ACC112 (cell line): Measurements from ENCODE around the gene ELP4.

Source experiments
- H2AFZ ChIP-seq: fragments of 200-600 bp; sonication (generic); one replicate; pipeline ENCODE4 v1.6.0; 2017; ENCODE audit warnings: antibody characterized with exemption, low read length; ENCODE audit not compliant: unreplicated experiment
- H3K27ac ChIP-seq: fragments of 200-600 bp; sonication (generic); 2 replicates; pipeline ENCODE4 v1.5.1; 2014; ENCODE audit warnings: low read depth, mild to moderate bottlenecking, antibody characterized with exemption, low read length, moderate library complexity
- H3K27me3 ChIP-seq: fragments of 200-600 bp; sonication (generic); 2 replicates; pipeline ENCODE4 v1.6.1; 2014; ENCODE audit warnings: mild to moderate bottlenecking, antibody characterized with exemption, low read length, moderate library complexity, mixed read lengths; ENCODE audit not compliant: insufficient read depth
- H3K36me3 ChIP-seq: fragments of 200-600 bp; sonication (generic); 2 replicates; pipeline ENCODE4 v1.6.1; 2016; ENCODE audit warnings: mild to moderate bottlenecking, antibody characterized with exemption, low read length, moderate library complexity, mixed read lengths; ENCODE audit not compliant: insufficient read depth
- H3K4me1 ChIP-seq: fragments of 200-600 bp; sonication (generic); one replicate; pipeline ENCODE4 v1.6.1; 2016; ENCODE audit warnings: low read length, mixed read lengths; ENCODE audit not compliant: insufficient read depth, unreplicated experiment, control insufficient read depth
- H3K4me3 ChIP-seq: fragments of 200-600 bp; sonication (generic); 2 replicates; pipeline ENCODE4 v1.5.1; 2014; ENCODE audit warnings: mild to moderate bottlenecking, low read depth, low read length
- H3K79me2 ChIP-seq: fragments of 200-600 bp; sonication (generic); one replicate; pipeline ENCODE4 v1.6.0; 2016; ENCODE audit warnings: low read length; ENCODE audit not compliant: control insufficient read depth, unreplicated experiment, insufficient read depth

The ELP4 gene

DNA sequence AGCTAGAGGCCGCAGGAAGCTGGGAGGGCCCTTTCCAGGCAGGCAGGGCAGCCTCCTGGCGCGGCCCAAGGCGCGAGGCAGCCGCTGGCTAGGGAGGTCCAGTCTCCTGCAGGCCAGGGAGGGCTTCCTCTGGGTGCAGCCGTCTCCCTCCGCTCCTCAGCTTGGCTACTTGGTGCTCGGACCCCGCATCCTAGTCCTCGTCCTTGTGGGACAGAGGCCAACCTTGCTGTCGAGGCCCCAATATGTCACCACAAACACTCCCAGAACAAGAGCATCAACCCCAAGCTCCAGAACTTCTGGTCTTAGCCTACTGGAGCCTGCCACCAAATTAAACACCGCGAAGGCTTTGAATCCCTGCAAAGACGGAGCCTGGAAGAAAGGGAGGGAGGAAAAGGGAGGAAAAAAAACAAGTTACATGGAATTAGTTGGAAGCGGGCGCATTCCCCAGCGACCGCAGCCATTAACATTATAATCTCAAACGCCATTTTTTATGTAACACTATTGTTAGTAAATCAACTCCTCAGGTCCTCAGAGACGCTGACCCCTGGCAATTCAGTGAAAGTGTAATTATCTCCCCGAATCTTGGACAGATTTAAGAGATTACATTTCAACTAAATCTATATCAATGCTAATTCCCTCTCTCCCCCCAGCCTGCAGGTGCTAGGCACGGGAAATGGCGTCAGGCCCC is 314.2 kb downstream of the ELP4 start:
- H3K4me1 ChIP-seq = no peaks in the 10 kb centered on the region
- H3K27me3 ChIP-seq = peaks cover 99% of the 10 kb centered on the region
- no peaks in the 10 kb centered on the region for H3K36me3 ChIP-seq
- no peaks in the 10 kb centered on the region for H3K79me2 ChIP-seq
- no peak overlapping the region for H3K4me3 ChIP-seq
- no peak overlapping the region for H3K27ac ChIP-seq
- H2AFZ ChIP-seq = no peak overlapping the region

DNA sequence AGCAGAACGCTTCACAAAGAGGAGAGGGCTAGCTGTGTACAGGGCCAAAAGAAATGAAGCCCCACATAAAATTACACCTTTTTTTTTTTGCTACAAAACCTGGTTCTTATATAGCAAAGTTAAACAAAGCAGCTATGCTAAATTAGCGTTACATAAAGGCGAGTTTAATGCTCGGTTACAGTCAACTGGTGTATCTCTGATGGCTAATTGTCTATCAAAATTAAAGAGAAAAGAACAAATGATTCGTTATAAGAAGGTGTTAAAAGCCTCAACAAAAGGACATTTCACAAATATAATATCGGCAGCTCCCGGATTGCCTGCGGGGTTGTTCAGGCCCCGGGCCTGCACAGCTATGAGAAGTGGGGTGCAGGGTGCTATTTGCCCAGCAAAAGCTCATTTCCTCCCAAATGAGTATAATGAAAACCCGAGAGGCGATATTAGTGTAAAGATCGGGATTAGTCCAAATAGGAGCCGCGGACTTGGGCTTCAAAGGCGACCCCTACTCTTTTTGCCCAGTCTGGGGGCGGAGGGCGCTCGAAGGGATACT is 314.8 kb downstream of the ELP4 start:
- H3K4me3 ChIP-seq = no peak overlapping the region
- H3K4me1 ChIP-seq = no peaks in the 10 kb centered on the region
- no peaks in the 10 kb centered on the region for H3K79me2 ChIP-seq
- no peak overlapping the region for H2AFZ ChIP-seq
- no peak overlapping the region for H3K27ac ChIP-seq
- no peaks in the 10 kb centered on the region for H3K36me3 ChIP-seq
- peaks cover 99% of the 10 kb centered on the region for H3K27me3 ChIP-seq

DNA sequence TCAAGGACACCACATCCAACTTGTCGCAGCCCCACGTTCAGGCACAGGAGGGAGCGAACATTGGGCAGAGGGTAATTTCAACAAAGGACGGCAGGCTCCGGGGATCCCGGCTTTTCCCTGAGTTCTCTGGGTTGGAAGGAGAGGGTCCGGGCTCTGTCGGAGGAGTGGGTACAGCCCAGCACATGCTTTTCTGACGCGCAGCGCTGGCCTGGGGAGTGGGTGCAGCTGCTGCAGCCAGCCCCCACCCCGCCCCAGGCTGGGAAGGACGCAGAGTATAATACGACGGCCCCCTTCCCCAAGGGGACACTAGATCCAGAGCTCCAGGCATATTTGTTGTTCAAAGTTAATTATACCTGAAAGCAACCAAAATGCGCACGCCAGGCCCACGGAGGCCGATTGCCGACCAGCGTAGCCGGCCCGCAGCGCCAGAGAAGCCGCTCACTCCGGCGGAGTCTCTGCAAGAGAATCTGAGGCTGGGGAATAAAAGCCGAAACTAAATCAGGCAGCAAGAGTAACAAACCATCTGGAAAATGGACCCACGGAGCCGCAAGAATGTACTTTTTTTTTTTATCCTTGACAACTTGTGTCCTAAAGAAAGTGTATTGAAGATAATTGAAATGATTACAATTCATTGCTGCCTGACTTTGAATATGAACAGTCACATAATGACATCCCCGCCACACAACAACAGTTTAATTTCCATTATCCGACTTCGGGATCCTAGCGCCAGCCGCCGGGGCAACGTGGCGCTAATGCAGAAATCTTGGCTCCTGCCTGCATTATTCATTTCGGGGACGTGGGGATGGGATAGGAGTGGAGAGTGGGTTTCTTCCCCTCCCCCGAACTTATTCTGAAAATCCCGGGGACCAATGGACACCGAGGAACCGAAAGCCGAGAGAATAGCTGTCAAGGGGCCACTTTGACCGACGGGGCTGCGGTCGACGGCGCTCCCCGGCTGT is 315.6 kb downstream of the ELP4 start:
- Histone ChIP-seq H3K27ac (no peak overlapping the region), H3K36me3 (no peaks in the 10 kb centered on the region), H3K4me1 (no peaks in the 10 kb centered on the region), H2AFZ (no peak overlapping the region), H3K4me3 (no peak overlapping the region; the same call in 1 of the 2 replicates), H3K79me2 (no peaks in the 10 kb centered on the region), H3K27me3 (peaks cover 99% of the 10 kb centered on the region)

DNA sequence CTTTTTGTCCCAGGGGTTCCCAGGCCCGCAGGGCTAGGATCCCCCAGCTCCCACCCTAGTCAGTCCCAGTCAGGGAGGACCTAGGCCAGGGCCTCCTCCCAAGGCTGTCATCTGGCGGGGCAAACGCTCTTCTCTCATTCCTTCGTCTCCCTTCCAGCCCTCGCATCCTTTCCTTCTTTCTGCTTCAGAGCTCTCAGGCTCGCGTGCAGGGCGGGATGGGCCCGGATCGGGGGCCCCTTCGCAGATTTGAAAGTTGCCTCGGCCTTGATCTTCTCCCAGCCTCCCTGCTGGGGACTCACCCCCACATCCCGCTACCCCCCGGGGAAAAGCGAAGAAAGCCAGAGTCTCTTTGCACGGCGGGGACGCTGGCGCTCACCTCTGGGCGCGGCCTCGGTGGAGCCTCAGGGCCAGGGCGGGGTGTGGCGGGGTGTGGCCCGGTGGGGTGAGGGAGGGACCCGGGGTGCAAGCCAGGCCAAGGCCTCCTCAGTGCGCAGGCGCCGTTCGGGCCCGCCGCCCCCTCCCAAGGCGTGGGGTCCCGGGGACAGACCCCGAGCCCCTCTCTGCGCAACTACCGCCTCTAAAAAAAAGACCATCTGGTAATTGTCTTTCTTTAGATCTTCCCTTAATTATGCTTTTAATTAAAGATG is 316.4 kb downstream of the ELP4 start:
- no peaks in the 10 kb centered on the region for H3K4me1 ChIP-seq
- H3K27me3 ChIP-seq = peaks cover 98% of the 10 kb centered on the region
- H3K4me3 ChIP-seq = no peak overlapping the region; the same call in 1 of the 2 replicates

GRCh38 chr11:31826536-31827438 is 317.2 kb downstream of the ELP4 start:
- Histone ChIP-seq H3K4me1 (no peaks in the 10 kb centered on the region), H3K27ac (no peak overlapping the region), H3K36me3 (no peaks in the 10 kb centered on the region), H3K79me2 (no peaks in the 10 kb centered on the region), H3K4me3 (no peak overlapping the region), H2AFZ (no peak overlapping the region), H3K27me3 (peaks cover 98% of the 10 kb centered on the region)

More for the DNA sequence above, 316.4 kb downstream of the ELP4 start:
- H3K27ac ChIP-seq = no peak overlapping the region
- no peaks in the 10 kb centered on the region for H3K79me2 ChIP-seq
- H2AFZ ChIP-seq = no peak overlapping the region
- H3K36me3 ChIP-seq = no peaks in the 10 kb centered on the region

DNA sequence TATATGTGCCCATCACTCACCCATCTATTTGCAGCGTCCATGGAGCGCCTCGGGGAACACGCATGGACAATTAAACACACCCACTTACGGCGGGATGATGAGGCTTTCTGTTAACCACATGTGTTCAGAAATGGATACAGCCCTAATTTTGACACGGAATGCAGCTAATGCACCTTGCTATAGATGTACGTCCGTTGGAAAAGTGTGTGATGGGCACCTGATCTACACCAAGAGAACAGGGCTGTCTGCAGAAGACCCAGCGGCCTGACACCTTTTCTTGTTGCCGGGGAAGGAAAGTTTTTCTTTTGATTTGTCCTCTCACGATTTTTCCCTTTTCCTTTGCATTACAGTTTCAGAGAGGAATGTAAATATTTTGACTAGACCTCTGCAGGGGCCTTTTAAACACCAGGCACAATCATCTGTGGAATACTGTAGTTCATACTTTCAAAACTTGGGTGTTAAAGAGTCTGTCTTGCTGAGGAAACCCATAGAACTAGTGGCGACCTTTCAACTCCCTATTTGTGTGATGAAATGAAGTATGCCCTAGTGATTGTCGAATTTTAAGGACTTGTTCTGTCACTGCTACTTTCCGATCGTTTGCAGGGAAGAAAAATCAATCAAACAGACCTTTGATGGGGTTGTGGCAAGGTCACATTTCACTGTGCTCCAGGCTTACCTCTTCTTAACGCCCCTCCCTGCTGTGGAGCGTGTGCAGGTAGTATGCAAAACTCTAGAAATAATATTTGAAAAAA is 318.1 kb downstream of the ELP4 start:
- Histone ChIP-seq H2AFZ (no peak overlapping the region), H3K36me3 (no peaks in the 10 kb centered on the region), H3K79me2 (no peaks in the 10 kb centered on the region), H3K27me3 (peaks cover 98% of the 10 kb centered on the region), H3K27ac (no peak overlapping the region), H3K4me1 (no peaks in the 10 kb centered on the region), H3K4me3 (0 out of 2 replicates have a peak overlapping the region, but pooled peaks have one; percentile 1)

GRCh38 chr11:31828217-31828616 is 318.6 kb downstream of the ELP4 start:
- Histone ChIP-seq H3K27me3 (peaks cover 98% of the 10 kb centered on the region), H3K36me3 (no peaks in the 10 kb centered on the region), H2AFZ (no peak overlapping the region), H3K4me3 (no peak overlapping the region), H3K27ac (no peak overlapping the region), H3K4me1 (no peaks in the 10 kb centered on the region), H3K79me2 (no peaks in the 10 kb centered on the region)

DNA sequence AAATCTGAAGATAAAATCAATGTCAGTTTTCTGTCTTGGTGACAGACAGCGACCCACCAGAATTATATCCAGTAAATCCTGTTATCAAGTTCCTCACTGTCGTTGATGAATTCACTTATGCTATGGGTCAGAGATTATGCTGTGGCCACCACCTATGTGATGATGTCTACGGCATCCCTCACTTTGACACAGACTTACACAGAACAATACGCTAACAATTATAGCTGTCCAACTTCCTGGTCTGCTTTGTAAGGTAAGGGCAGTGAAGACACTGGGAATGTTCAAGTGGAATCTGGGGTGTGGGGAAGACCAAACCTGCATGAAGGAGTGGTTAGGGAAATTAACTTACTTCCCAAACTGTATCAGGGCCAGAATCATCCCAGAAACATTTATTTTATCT is 320.8 kb downstream of the ELP4 start:
- H3K27ac ChIP-seq = no peak overlapping the region
- no peak overlapping the region for H2AFZ ChIP-seq
- peaks cover 98% of the 10 kb centered on the region for H3K27me3 ChIP-seq
- no peaks in the 10 kb centered on the region for H3K79me2 ChIP-seq
- H3K4me3 ChIP-seq = no peak overlapping the region
- no peaks in the 10 kb centered on the region for H3K36me3 ChIP-seq
- no peaks in the 10 kb centered on the region for H3K4me1 ChIP-seq

DNA sequence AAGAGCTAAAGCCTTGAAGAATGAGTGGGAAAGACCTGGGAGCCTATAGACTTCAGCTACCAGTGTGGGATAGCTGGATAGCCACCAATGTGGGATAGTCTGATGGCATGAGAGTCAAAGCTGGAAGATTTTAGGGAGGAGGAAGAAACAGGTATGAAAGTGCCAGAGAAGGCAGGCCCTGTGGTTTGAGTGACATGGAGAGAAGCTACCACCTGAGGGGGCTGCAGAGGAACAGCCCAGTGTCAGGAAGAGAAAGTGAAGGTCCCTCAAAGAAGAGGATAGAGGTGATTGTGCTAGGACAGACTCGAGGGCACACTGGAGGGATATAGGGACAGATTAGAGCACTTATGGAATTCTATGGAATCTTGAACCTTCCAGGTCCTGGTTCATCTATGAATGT is 324.7 kb downstream of the ELP4 start:
- Histone ChIP-seq H3K79me2 (no peaks in the 10 kb centered on the region), H3K27me3 (peaks cover 98% of the 10 kb centered on the region), H3K4me3 (no peak overlapping the region), H3K4me1 (no peaks in the 10 kb centered on the region), H3K27ac (no peak overlapping the region), H2AFZ (no peak overlapping the region), H3K36me3 (no peaks in the 10 kb centered on the region)
